ENCODE measurements around the gene IGFLR1.
"Not testable (repeated sequence)": the region's sequence is repeated elsewhere in the genome, so short reads cannot be mapped to it uniquely, and the experiment has no call there.

IGFLR1 gene

DNA sequence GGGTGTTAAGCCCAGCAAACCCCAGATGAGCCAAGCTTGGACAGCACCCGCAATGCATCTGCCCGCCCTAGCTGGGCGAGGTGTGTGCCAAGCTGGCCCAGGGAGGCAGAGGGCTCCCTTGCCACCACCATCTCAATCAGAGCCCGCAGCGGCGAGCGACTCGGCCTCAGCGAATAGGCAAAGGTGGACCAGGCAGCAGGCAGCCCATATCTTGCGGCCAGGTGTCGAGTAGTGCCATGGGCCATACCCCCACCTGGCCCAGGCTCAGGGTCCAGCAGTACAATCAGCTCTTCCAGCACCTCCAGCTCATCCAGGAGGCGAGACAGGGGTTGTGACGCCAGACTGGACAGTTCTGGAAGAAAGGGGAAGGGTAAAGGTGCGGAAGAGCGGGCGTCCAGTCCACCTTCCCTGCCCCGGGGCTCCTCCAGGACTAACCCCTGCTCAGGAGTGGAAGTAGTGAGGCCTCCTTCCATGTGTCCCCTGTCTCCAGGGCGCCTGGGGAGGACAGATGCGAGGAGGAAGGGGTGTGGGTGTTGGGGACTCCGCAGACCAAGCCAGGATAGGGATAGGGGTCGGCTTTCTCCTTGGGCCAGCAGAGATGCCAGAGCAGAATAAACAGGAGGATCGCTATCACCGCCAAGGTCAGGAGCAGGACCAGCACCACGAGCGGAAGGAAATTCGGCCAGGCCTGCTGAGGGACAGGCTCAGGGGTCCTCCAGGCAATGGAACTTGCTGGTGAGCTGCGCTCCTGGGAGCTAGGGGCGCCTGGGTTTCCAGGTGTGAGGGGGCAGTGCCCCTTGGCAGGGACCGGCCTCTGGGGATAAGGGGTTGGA, 2.8 kb downstream of the IGFLR1 start:
- DNase-seq: no peak

- no peak for DNase-seq
Measured at GRCh38 chr19:35738887-35739229, 3.4 kb downstream of the IGFLR1 start.

DNA sequence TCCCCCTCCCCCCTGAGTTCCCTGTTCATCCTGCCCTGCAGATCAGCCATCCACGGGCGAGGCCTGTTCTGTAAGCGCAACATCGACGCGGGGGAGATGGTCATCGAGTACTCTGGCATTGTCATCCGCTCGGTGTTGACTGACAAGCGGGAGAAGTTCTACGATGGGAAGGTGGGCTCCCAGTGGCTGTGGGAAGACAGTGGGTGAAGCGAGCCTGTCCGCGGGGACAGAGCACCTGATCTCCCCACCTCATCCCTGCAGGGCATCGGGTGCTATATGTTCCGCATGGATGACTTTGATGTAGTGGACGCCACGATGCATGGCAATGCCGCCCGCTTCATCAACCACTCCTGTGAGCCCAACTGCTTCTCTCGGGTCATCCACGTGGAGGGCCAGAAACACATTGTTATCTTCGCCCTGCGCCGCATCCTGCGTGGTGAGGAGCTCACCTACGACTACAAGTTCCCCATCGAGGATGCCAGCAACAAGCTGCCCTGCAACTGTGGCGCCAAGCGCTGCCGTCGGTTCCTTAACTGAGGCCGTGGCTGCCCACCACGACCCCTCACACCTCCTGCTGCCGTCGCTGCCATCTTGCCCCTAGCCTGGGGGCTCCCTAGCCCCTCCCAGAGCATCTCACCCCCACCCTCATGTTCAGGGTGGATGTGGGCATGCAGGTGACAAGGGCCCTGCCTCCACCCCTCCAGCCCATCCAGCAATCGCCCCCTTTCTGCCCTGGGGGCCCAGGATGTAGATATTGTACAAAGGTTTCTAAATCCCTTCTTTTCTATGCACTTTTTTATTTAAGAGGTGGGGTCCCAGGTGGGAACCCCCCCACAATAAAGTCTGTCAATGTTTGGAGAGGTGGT, 4.0 kb downstream of the IGFLR1 start:
- no peak for DNase-seq

DNA sequence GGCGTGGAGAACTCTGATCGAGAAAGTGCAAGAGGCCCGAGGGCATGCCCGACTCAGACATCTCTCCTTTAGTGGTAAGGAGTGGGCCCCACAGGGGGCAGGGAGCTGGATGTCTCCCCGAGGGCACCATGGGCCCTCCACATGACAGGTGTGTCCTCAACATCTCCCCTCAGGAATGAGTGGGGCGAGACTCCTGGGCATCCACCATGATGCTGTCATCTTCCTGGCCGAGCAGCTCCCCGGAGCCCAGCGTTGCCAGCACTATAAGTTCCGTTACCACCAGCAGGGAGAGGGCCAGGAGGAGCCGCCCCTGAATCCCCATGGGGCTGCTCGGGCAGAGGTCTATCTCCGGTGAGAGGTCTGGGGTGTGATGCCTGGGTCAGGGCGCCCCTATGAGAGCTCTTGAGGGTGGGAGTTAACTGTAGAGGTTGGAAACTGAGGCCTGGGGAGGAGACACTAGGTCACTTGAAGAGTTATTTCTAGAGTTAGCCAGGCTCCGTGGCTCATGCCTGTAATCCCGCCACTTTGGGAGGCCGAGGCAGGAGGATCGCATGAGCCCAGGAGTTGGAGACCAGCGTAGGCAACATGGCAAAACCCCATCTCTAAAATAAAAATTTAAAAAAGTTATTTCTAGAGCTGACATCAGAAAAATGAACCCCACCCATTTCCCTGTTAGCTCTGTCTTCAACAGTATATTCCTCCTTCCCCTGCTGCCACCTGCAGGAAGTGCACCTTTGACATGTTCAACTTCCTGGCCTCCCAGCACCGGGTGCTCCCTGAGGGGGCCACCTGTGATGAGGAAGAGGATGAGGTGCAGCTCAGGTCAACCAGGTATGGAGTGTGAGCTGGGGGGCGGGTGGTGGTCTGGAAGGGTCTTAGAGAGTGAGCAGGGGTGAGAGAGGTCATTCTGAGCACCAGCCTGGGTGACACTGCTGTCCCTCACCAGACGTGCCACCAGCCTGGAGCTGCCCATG, 5.1 kb downstream of the IGFLR1 start:
- DNase-seq: no peak

DNA sequence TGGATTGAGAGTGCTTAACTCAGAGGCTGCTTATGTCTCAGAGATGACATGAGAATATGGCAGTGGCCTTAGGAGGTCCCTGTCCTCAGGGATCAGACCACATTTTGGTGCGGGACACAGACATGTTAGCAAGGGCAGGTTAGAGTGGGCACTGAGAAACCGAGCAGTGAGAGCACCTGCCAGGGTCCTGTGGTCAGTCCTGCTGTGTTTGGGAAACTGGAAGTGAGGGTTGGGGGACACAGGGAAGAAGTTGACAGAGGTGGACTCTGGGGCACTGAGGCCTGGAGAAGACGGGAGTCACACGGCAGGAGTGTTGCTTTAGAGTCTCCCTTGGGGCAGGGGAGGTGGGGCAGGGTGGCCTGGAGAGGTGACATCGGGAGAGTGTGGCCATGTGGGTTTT, 7.4 kb downstream of the IGFLR1 start:
- no peak for DNase-seq

- no peak for DNase-seq
Measured at GRCh38 chr19:35734273-35734672, 8.0 kb downstream of the IGFLR1 start.

- DNase-seq: no peak
Measured at GRCh38 chr19:35733180-35734125, 8.8 kb downstream of the IGFLR1 start.

- DNase-seq: no peak
Measured at GRCh38 chr19:35732540-35733179, 9.6 kb downstream of the IGFLR1 start.

- DNase-seq: no peak
Measured at GRCh38 chr19:35731779-35732405, 10.4 kb downstream of the IGFLR1 start.

DNA sequence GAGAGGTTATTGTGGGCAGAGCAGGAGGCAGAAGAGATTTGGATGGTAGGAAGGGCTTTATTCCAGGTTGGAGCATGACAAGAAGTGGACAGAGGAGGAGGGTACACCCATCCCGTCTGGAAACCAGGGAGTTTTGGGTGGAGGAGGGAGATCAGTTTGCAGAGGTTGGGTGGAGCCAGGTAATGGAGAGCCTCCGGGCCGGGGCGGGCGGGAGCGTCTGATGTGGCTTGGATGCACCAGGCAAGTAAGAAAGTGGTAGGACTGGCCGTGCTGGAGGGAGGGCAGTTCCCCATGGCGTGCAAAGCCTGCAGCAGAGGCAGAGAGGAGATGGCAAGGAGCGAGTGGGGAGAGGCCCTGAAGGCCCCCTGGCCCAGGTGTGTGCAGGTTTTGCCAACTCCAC, 10.9 kb downstream of the IGFLR1 start:
- DNase-seq: no peak

- DNase-seq: no peak
Measured at GRCh38 chr19:35730326-35730725, 11.9 kb downstream of the IGFLR1 start.

DNA sequence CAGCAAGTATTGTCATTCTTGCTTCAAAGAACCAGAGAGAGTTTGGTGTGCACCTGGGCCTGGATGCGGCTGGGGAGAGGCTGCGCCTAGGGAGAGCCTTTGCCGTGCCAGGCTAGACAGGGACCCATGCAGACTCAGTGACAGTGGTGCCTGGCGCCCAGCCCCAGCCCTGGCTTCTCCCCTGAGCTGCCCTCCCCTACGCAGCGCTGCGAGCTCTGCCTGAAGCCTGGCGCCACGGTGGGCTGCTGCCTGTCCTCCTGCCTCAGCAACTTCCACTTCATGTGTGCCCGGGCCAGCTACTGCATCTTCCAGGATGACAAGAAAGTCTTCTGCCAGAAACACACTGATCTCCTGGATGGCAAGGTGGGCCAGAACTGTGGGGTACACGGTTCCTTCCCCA, 12.5 kb downstream of the IGFLR1 start:
- DNase-seq: no peak

- no peak for DNase-seq
Measured at GRCh38 chr19:35729021-35729420, 13.2 kb downstream of the IGFLR1 start.

DNA sequence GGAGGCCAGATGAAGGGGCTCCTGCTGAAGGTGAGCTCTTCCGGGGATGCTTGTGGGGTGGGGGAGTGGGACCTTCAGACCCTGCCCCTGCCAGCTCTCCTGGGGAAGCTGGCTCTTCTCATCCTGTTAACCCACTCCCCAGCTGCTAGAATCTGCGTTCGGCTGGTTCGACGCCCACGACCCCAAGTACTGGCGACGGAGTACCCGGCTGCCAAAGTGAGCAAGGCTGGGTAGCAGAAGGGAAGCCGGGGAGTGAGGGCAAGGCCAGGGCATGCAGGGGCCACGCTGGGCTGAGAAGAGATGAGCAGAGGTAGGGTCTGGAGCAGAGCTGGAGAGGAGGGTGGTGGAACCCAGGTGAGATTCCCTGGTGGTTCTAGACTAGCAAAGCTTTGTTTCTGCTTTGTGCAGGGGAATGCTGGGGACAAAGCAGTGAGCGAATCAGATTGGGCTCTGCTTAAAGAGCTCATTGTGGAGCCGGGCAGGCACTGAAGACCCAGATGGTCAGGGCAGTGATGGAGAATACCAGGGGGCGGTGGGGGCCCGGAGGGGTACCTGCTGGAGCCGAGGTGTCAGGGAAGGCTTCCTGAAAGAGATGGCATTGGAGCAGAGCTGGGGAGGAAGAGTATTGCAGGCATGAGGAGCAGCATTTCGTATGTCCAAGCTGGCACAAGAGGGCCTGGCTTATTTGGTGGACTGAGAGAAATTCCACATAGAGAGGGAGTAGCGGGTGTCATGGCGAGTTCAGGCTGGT, 14.1 kb downstream of the IGFLR1 start:
- DNase-seq: no peak

GRCh38 chr19:35727053-35727955, 14.9 kb downstream of the IGFLR1 start:
- DNase-seq: no peak

GRCh38 chr19:35725216-35725861, 16.9 kb downstream of the IGFLR1 start:
- DNase-seq: no peak

DNA sequence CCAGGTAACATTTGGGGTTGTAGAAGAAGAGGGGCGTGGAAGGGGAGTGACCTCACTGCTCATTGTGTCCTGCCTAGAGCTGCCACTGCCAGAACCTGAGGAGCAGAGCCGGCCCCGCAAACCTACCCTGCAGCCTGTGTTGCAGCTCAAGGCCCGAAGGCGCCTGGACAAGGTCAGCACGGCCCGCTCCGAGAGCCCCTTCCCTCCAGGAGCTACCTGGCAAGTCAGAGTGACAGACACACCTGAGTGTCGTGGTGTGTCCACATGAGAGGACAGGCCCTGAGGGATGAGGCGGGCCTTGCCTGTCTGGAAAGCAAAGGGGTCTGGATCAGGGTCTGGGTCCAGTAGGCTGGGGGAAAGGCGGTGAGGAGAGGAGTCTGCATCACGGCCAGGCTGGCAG, 17.7 kb downstream of the IGFLR1 start:
- DNase-seq: no peak

- not testable (repeated sequence) for DNase-seq
Measured at GRCh38 chr19:35724132-35724531, 18.1 kb downstream of the IGFLR1 start.

Measured in suppressor macrophage (primary cell).